ENCODE measurements around the gene SMIM30. TPM values are rescaled to one million over a fixed set of nuclear protein-coding genes. Genes with fewer than 3 reads are reported as not detected.

SMIM30 gene
- total RNA-seq, 2 donors from 2014 or later = 36.2 to 45.8 TPM

DNA sequence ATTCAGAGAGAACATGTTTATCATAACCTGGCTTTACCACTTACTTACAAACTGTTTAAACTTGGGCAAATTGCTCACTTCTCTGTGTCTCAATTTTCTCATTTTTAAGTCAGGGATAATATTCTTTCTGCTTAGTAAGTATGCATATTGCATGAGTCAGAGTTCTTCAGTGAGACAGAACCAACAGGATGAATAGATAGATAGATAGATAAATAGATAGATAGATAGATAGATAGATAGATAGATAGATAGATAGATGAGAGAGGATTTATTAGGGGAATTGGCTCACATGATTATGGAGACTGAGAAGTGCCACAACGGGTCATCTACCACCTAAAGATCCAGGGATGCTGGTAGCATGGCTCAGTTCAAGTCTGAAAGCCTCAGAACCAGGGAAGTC lies 15.7 kb upstream of the SMIM30 start:
- Histone ChIP-seq H3K27ac (ENCODE audit: low read depth, low read length) (no peak overlapping the region), H3K36me3 (ENCODE audit: control insufficient read depth, insufficient read depth, low read length) (no peaks in the 10 kb centered on the region), H3K9me3 (ENCODE audit: control insufficient read depth, low read length) (no peaks in the 10 kb centered on the region), H3K4me3 (ENCODE audit: low read length) (no peak overlapping the region), H3K4me1 (ENCODE audit: control insufficient read depth, insufficient read depth, low read length) (no peaks in the 10 kb centered on the region), H3K9ac (ENCODE audit: extremely low read depth, low read length, poor library complexity, severe bottlenecking) (no peak overlapping the region), H3K27me3 (ENCODE audit: control insufficient read depth, insufficient read depth, low read length, poor library complexity, severe bottlenecking) (peaks cover 5% of the 10 kb centered on the region)
- no peak overlapping the region for H3K4me3 Mint-ChIP-seq
- peaks cover 6% of the 10 kb centered on the region for H3K27me3 Mint-ChIP-seq (ENCODE audit: insufficient read depth)
- DNase-seq = no peak
- TF ChIP-seq, protein P1, sequence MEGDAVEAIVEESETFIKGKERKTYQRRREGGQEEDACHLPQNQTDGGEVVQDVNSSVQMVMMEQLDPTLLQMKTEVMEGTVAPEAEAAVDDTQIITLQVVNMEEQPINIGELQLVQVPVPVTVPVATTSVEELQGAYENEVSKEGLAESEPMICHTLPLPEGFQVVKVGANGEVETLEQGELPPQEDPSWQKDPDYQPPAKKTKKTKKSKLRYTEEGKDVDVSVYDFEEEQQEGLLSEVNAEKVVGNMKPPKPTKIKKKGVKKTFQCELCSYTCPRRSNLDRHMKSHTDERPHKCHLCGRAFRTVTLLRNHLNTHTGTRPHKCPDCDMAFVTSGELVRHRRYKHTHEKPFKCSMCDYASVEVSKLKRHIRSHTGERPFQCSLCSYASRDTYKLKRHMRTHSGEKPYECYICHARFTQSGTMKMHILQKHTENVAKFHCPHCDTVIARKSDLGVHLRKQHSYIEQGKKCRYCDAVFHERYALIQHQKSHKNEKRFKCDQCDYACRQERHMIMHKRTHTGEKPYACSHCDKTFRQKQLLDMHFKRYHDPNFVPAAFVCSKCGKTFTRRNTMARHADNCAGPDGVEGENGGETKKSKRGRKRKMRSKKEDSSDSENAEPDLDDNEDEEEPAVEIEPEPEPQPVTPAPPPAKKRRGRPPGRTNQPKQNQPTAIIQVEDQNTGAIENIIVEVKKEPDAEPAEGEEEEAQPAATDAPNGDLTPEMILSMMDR (conservative IDR thresholded peaks at IDR 0.05) = no peak
- no peak overlapping the region for H3K27ac Mint-ChIP-seq
- no peaks in the 10 kb centered on the region for H3K4me1 Mint-ChIP-seq
- 82 to 90% methylated on average over 1 of the region's 1 CpG for WGBS, 2 experiments (ENCODE audit: insufficient coverage in 1 of 2, insufficient read length in 1 of 2)
- no peaks in the 10 kb centered on the region for H3K9me3 Mint-ChIP-seq
- no peaks in the 10 kb centered on the region for H3K36me3 Mint-ChIP-seq (ENCODE audit: low read depth)

DNA sequence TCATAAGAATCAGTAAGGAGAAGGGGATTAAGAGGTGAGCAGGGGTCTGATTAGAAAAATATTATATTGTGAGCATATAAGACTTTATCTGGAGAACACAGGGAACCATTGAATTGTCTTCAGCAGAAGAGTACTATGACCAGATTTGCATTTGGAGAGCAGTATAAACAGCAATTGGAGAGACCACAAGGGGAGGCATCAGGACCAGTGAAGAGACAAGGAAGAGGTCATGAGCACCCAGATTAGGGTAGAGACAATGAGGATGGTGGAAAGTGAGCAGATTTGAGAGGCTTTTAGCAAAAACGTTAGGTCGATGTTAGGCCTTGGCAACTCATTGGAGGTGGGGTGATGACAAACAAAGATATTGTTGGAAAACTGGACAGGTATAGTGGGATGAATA lies 13.0 kb upstream of the SMIM30 start:
- Histone ChIP-seq H3K4me1 (ENCODE audit: control insufficient read depth, insufficient read depth, low read length) (no peaks in the 10 kb centered on the region), H3K36me3 (ENCODE audit: control insufficient read depth, insufficient read depth, low read length) (no peaks in the 10 kb centered on the region), H3K4me3 (ENCODE audit: low read length) (no peak overlapping the region), H3K27me3 (ENCODE audit: control insufficient read depth, insufficient read depth, low read length, poor library complexity, severe bottlenecking) (peaks cover 5% of the 10 kb centered on the region), H3K27ac (ENCODE audit: low read depth, low read length) (no peak overlapping the region), H3K9me3 (ENCODE audit: control insufficient read depth, low read length) (no peaks in the 10 kb centered on the region), H3K9ac (ENCODE audit: extremely low read depth, low read length, poor library complexity, severe bottlenecking) (no peak overlapping the region)
- WGBS, 2 experiments (ENCODE audit: insufficient coverage in 1 of 2, insufficient read length in 1 of 2) = 88 to 91% methylated on average over 2 of the region's 2 CpGs
- DNase-seq = no peak
- no peaks in the 10 kb centered on the region for H3K36me3 Mint-ChIP-seq (ENCODE audit: low read depth)
- TF ChIP-seq, protein P1 (conservative IDR thresholded peaks at IDR 0.05) = no peak
- no peaks in the 10 kb centered on the region for H3K9me3 Mint-ChIP-seq
- H3K4me1 Mint-ChIP-seq = no peaks in the 10 kb centered on the region
- H3K27ac Mint-ChIP-seq = no peak overlapping the region
- no peak overlapping the region for H3K4me3 Mint-ChIP-seq
- H3K27me3 Mint-ChIP-seq (ENCODE audit: insufficient read depth) = peaks cover 6% of the 10 kb centered on the region

DNA sequence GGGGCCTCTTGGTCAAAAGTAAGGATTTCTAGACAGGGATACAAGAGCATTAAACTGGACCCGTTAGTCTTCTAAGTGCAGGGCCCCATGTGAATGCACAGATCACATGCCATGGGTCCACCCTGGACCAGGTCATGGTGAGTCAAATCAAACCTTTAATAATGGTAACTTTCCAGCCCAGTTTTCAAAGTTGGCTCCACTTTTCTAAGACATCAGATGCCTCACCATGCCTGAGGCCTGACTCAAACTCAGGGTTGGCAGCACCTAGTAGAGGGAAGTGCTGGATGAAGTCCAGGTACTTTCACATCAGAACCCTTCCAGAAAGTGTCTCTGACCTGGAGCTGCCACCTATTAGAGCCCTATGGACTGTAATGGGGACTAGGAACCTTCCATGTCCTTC lies 9.7 kb upstream of the SMIM30 start:
- peaks cover 5% of the 10 kb centered on the region for H3K27me3 ChIP-seq (ENCODE audit: control insufficient read depth, insufficient read depth, low read length, poor library complexity, severe bottlenecking)
- no peak for DNase-seq
- no peaks in the 10 kb centered on the region for H3K9me3 ChIP-seq (ENCODE audit: control insufficient read depth, low read length)
- Mint-ChIP-seq H3K27ac (no peak overlapping the region), H3K36me3 (ENCODE audit: low read depth) (no peaks in the 10 kb centered on the region), H3K4me3 (no peak overlapping the region), H3K9me3 (no peaks in the 10 kb centered on the region), H3K4me1 (no peaks in the 10 kb centered on the region), H3K27me3 (ENCODE audit: insufficient read depth) (peaks cover 9% of the 10 kb centered on the region)
- H3K4me3 ChIP-seq (ENCODE audit: low read length) = no peak overlapping the region
- 86 to 100% methylated on average over 1 of the region's 1 CpG for WGBS, 2 experiments (ENCODE audit: insufficient coverage in 1 of 2, insufficient read length in 1 of 2)
- H3K27ac ChIP-seq (ENCODE audit: low read depth, low read length) = no peak overlapping the region
- H3K36me3 ChIP-seq (ENCODE audit: control insufficient read depth, insufficient read depth, low read length) = no peaks in the 10 kb centered on the region
- TF ChIP-seq, protein P1 (conservative IDR thresholded peaks at IDR 0.05) = no peak
- H3K4me1 ChIP-seq (ENCODE audit: control insufficient read depth, insufficient read depth, low read length) = no peaks in the 10 kb centered on the region
- no peak overlapping the region for H3K9ac ChIP-seq (ENCODE audit: extremely low read depth, low read length, poor library complexity, severe bottlenecking)

All from endodermal cell (in vitro differentiated cells).